ENCODE data around the gene HOXC4.

Gene HOXC4

GRCh38 chr12:54051874-54052437, 1.7 kb upstream of the HOXC4 start (continued):
- TF ChIP-seq ZNF184 (tag by site-specific recombination; IDR thresholded peaks at IDR 0.05) (peak; percentile 16; the same call in 1 of the 2 replicates), ZNF585B (tag by site-specific recombination; IDR thresholded peaks at IDR 0.05) (no peak), ZFP3 (tag by site-specific recombination; IDR thresholded peaks at IDR 0.05; ENCODE audit: low read depth) (peak; percentile 23; the same call in 1 of the 2 replicates), ZNF596 (tag by site-specific recombination; IDR thresholded peaks at IDR 0.05) (peak; percentile 76; the same call in 1 of the 2 replicates), SCRT2 (tag by site-specific recombination; IDR thresholded peaks at IDR 0.05) (no peak), ZNF354C (tag by site-specific recombination; IDR thresholded peaks at IDR 0.05; ENCODE audit: borderline replicate concordance, low read depth) (no peak), ZNF10 (tag by site-specific recombination; IDR thresholded peaks at IDR 0.05) (peak; percentile 72), SETDB1 (IDR thresholded peaks at IDR 0.05; ENCODE audit: insufficient read length, low read length) (no peak), PBX3 (CRISPR knock-in tag; IDR thresholded peaks at IDR 0.05) (no peak), ZNF311 (tag by site-specific recombination; IDR thresholded peaks at IDR 0.05; ENCODE audit: borderline replicate concordance) (no peak), ZNF416 (tag by site-specific recombination; IDR thresholded peaks at IDR 0.05) (no peak), ZNF146 (tag by site-specific recombination; IDR thresholded peaks at IDR 0.05) (peak; percentile 49; the same call in 1 of the 2 replicates), ZNF449 (tag by site-specific recombination; IDR thresholded peaks at IDR 0.05) (peak; percentile 73), ZBTB8A (tag by site-specific recombination; IDR thresholded peaks at IDR 0.05) (peak; percentile 85), WT1 (tag by site-specific recombination; IDR thresholded peaks at IDR 0.05) (peak; percentile 97), ZBTB26 (tag by site-specific recombination; optimal IDR thresholded peaks at IDR 0.05) (peak; percentile 40), ZBTB21 (tag by site-specific recombination; IDR thresholded peaks at IDR 0.05) (peak; percentile 81), REPIN1 (tag by site-specific recombination; IDR thresholded peaks at IDR 0.05; ENCODE audit: low read depth) (peak; percentile 87; the same call in 1 of the 2 replicates), ZNF112 (tag by site-specific recombination; IDR thresholded peaks at IDR 0.05) (no peak), ZNF26 (tag by site-specific recombination; IDR thresholded peaks at IDR 0.05) (no peak), ZNF549 (tag by site-specific recombination; IDR thresholded peaks at IDR 0.05) (no peak), KLF9 (tag by site-specific recombination; IDR thresholded peaks at IDR 0.05; ENCODE audit: low read depth) (no peak), ZNF18 (tag by site-specific recombination; IDR thresholded peaks at IDR 0.05) (peak; percentile 91), ZNF114 (tag by site-specific recombination; IDR thresholded peaks at IDR 0.05) (no peak), SP3 (tag by site-specific recombination; IDR thresholded peaks at IDR 0.05) (no peak), ZNF148 (tag by site-specific recombination; IDR thresholded peaks at IDR 0.05; ENCODE audit: borderline replicate concordance) (no peak), ZNF335 (tag by site-specific recombination; conservative IDR thresholded peaks at IDR 0.05) (peak; percentile 96), ZNF24 (tag by site-specific recombination; IDR thresholded peaks at IDR 0.05) (peak; percentile 91), HIC1 (tag by site-specific recombination; IDR thresholded peaks at IDR 0.05) (peak; percentile 95)

All from HEK293 (cell line).